HepG2 (cell line): ENCODE measurements around the gene RBM8A.

ENCODE experiments used
- CEBPG ChIP-seq: IDR thresholded peaks from 2 replicates; pipeline ENCODE4 v1.6.1; 2016
- EHMT2 ChIP-seq: fragments of 200-600 bp; sonication (generic); IDR thresholded peaks from 2 replicates; pipeline ENCODE4 v1.7.0; 2017; ENCODE audit warnings: antibody characterized with exemption, low read depth, low read length, borderline replicate concordance
- ELF4 ChIP-seq: sonication (generic); formaldehyde crosslinking; IDR thresholded peaks from 2 replicates; pipeline ENCODE4 v1.5.0; 2020; ENCODE audit warnings: missing genetic modification reagents, mild to moderate bottlenecking, moderate library complexity, borderline replicate concordance
- FOXM1 ChIP-seq: sonication (generic); formaldehyde crosslinking; IDR thresholded peaks from 2 replicates; pipeline ENCODE4 v1.5.0; 2020; ENCODE audit warnings: missing genetic modification reagents
- HHEX ChIP-seq: IDR thresholded peaks from 2 replicates; pipeline ENCODE4 v1.6.1; 2016; ENCODE audit warnings: control low read depth
- HNRNPUL1 ChIP-seq: fragments of 200-400 bp; formaldehyde crosslinking; IDR thresholded peaks from 2 replicates; pipeline ENCODE4 v1.6.1; 2017; ENCODE audit warnings: low read depth, mild to moderate bottlenecking, low read length, moderate library complexity
- JUNB ChIP-seq: sonication (generic); formaldehyde crosslinking; IDR thresholded peaks from 2 replicates; pipeline ENCODE4 v1.8.0; 2022; ENCODE audit warnings: missing genetic modification reagents, mild to moderate bottlenecking, borderline replicate concordance
- MZF1 ChIP-seq: sonication (generic); formaldehyde crosslinking; IDR thresholded peaks from 2 replicates; pipeline ENCODE4 v1.8.1; 2023; ENCODE audit warnings: mild to moderate bottlenecking, missing genetic modification reagents, borderline replicate concordance
- RFX5 ChIP-seq: IDR thresholded peaks from 2 replicates; pipeline ENCODE4 v1.6.1; 2011; ENCODE audit warnings: low read depth, low read length, improper control_type of control experiment
- ZFP36 ChIP-seq: fragments of 150-350 bp; IDR thresholded peaks from 2 replicates; pipeline ENCODE4 v1.6.1; 2018; ENCODE audit warnings: borderline replicate concordance, low read length, low read depth; ENCODE audit not compliant: partially characterized antibody
- TF ChIP-seq, protein P1 (sequence below): sonication (generic); formaldehyde crosslinking; IDR thresholded peaks from 2 replicates; pipeline ENCODE4 v1.4.0; 2020; ENCODE audit warnings: missing genetic modification reagents

DNA sequence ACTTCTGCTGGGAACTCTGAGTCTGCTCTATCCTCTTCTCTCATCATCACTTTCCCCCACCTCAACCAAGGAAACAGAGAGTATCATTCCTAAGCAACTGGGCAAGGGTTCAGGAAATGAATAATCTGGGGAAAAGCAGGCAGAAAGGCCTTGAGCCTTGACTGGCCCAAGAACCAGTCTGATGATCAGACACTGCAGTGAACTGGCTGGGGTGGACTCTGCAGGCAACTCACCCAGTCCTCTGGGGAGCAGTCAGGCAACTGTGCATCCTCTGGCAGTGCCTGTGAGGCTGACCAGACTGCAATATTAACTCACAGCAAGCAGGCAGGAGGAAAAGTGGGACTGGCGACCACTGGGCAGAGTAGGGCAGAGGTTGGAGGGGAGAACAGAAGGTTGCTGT lies 42.6 kb downstream of the RBM8A start:
- TF ChIP-seq ELF4 (CRISPR knock-in tag) (no peak), JUNB (CRISPR knock-in tag) (no peak), HHEX (CRISPR knock-in tag) (no peak), ZFP36 (no peak), EHMT2 (no peak), MZF1 (CRISPR knock-in tag) (no peak), RFX5 (no peak), CEBPG (CRISPR knock-in tag) (no peak), HNRNPUL1 (no peak), FOXM1 (CRISPR knock-in tag) (no peak)
- TF ChIP-seq, protein P1, sequence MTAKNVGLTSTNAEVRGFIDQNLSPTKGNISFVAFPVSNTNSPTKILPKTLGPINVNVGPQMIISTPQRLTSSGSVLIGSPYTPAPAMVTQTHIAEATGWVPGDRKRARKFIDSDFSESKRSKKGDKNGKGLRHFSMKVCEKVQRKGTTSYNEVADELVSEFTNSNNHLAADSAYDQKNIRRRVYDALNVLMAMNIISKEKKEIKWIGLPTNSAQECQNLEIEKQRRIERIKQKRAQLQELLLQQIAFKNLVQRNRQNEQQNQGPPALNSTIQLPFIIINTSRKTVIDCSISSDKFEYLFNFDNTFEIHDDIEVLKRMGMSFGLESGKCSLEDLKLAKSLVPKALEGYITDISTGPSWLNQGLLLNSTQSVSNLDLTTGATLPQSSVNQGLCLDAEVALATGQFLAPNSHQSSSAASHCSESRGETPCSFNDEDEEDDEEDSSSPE (CRISPR knock-in tag), result no peak
